T-cell (primary cell): ENCODE data around the gene C1orf21. TPM values are rescaled to one million over a fixed set of nuclear protein-coding genes. Genes with fewer than 3 reads are reported as not detected.
"Not testable (repeated sequence)": the region's sequence is repeated elsewhere in the genome, so short reads cannot be mapped to it uniquely, and the experiment has no call there.

ENCODE experiments used
- ATAC-seq, 4 experiments: fragments of 200-7000 bp in 3 of 4; fragments of 150-1000 bp in 1 of 4; cut with Tn5 transposase; replicated peaks in 1 of 4; 1 replicate in 3 of 4; 2 replicates in 1 of 4; pipeline ENCODE4 v1.10.0; 2021; ENCODE audit warnings: moderate library complexity in 3 of 4, mild to moderate bottlenecking in 2 of 4, moderate number of reproducible peaks in 1 of 4
- CTCF ChIA-PET, 2 donors: fragments of 300-600 bp; sonication (Branson Sonifier 250); formaldehyde crosslinking; loops; one replicate each; lab custom pipeline; 2022; ENCODE audit warnings: antibody characterized with exemption in 2 of 2; lab: Charles Lee
- POLR2A ChIA-PET, 2 donors: fragments of 300-600 bp; sonication (Branson Sonifier 250); formaldehyde crosslinking; loops; one replicate each; lab custom pipeline; 2022; ENCODE audit warnings: antibody characterized with exemption in 2 of 2; lab: Charles Lee
- DNase-seq, 35 experiments: peaks; one replicate each; pipeline versions ENCODE4 v3.0.0 to v3.0.0-alpha.2; 2013 to 2023
- H3K27ac ChIP-seq: one replicate; pipeline ENCODE4 v1.5.1; 2013; ENCODE audit warnings: low read length
- H3K27me3 ChIP-seq, 2 experiments: replicated peaks in 1 of 2; 1 replicate in 1 of 2; 2 replicates in 1 of 2; pipeline versions ENCODE4 v1.6.1 to v1.7.0; 2013; ENCODE audit warnings: low read length in 1 of 2, mixed read lengths in 1 of 2; ENCODE audit not compliant: control insufficient read depth in 2 of 2, insufficient read depth in 2 of 2; ENCODE audit errors: extremely low read depth in 1 of 2
- H3K36me3 ChIP-seq, 2 donors: 1 replicate in 1 of 2; 2 replicates in 1 of 2; pipeline versions ENCODE4 v1.6.1 to v1.7.0; 2013; ENCODE audit warnings: low read length in 1 of 2; ENCODE audit not compliant: control insufficient read depth in 2 of 2, insufficient read depth in 1 of 2; ENCODE audit errors: extremely low read depth in 1 of 2
- H3K4me1 ChIP-seq, 2 experiments: 1 replicate in 1 of 2; 2 replicates in 1 of 2; pipeline versions ENCODE4 v1.6.1 to v1.7.0; 2013; ENCODE audit warnings: low read length in 2 of 2, mixed read lengths in 1 of 2; ENCODE audit not compliant: insufficient read depth in 2 of 2, control insufficient read depth in 1 of 2; ENCODE audit errors: extremely low read depth in 1 of 2
- H3K4me3 ChIP-seq, 2 donors: 1 replicate in 1 of 2; 2 replicates in 1 of 2; pipeline versions ENCODE4 v1.5.1 to v1.7.0; 2013; ENCODE audit warnings: mild to moderate bottlenecking in 2 of 2, low read length in 1 of 2, moderate library complexity in 1 of 2; ENCODE audit not compliant: control insufficient read depth in 1 of 2; ENCODE audit errors: extremely low read depth in 1 of 2
- H3K9me3 ChIP-seq: 2 replicates; pipeline ENCODE4 v1.7.0; 2013
- H3K27ac Mint-ChIP-seq, 2 donors: one replicate each; pipeline ENCODE4 v1.8.0; 2020 to 2021; ENCODE audit warnings: mild to moderate bottlenecking in 2 of 2, mixed read lengths in 2 of 2
- H3K27me3 Mint-ChIP-seq, 2 donors: one replicate each; pipeline ENCODE4 v1.8.0; 2021 to 2022; ENCODE audit warnings: mixed read lengths in 2 of 2
- H3K36me3 Mint-ChIP-seq: one replicate; pipeline ENCODE4 v1.8.0; 2021; ENCODE audit warnings: mixed read lengths
- H3K4me1 Mint-ChIP-seq, 3 donors: one replicate each; pipeline ENCODE4 v1.8.0; 2020 to 2022; ENCODE audit warnings: mixed read lengths in 3 of 3, mild to moderate bottlenecking in 1 of 3
- H3K4me3 Mint-ChIP-seq, 3 donors: one replicate each; pipeline ENCODE4 v1.8.0; 2020 to 2022; ENCODE audit warnings: mild to moderate bottlenecking in 3 of 3, mixed read lengths in 3 of 3, moderate library complexity in 3 of 3
- H3K9me3 Mint-ChIP-seq, 3 donors: one replicate each; pipeline ENCODE4 v1.8.0; 2020 to 2022; ENCODE audit warnings: mixed read lengths in 3 of 3
- WGBS: methylation state at CpG from one replicate; pipeline ENCODE4 v1.1.5; 2013; ENCODE audit warnings: missing lambda C conversion rate; ENCODE audit not compliant: insufficient coverage; 5-methylcytosine and 5-hydroxymethylcytosine counted together
- total RNA-seq, 35 experiments: library from RNA in 6 of 35; stranded (reverse) in 6 of 35; fragments of 120-200 nt in 1 of 35; gene quantifications; one replicate each; pipeline versions ENCODE4 v1.2.1 to v1.2.4 and lab custom pipeline; 2013 to 2026

Gene C1orf21
- 10 to 100 TPM in 1 of 5 donors, 1 to 10 TPM in 4; 1.4 to 17.2 (median 5.9) TPM for total RNA-seq
- 11.7 TPM for total RNA-seq (2013)
- 0.85 to 46.8 (median 5.2) reads per million in 29 experiments for total RNA-seq (lab: John Stamatoyannopoulos, UW)

GRCh38 chr1:184386312-184387068 lies at the start of gene C1orf21:
Gene C1orf21, plus strand, starts transcription at chr1:184387029. Its CDS starts 90,481 bp downstream, at chr1:184477510.
- Mint-ChIP-seq H3K4me3 (peak within 1 kb of the TSS; percentile 80 to 82 (median 81)), H3K27ac (peak within 1 kb of the TSS in 1 of 2 donors; percentile 56), H3K36me3 (no peaks in the 10 kb centered on the region), H3K27me3 (peaks cover 65 to 66% of the 10 kb centered on the region in 2 donors), H3K9me3 (no peaks in the 10 kb centered on the region), H3K4me1 (peaks cover 18 to 23% (median 21%) of the 10 kb centered on the region in 3 donors)
- WGBS = under 1% methylated on average over 70 of the region's 73 CpGs
- ATAC-seq (peak; percentile 74 to 83 (median 80)), DNase-seq (peak; percentile 14 to 77 (median 59))
- POLR2A ChIA-PET = interaction anchor here in 1 of 2 donors (0.6 to 0.7 kb wide), 4 partner anchors 8 to 930 kb away, joined by 3 to 9 read pairs (median 4); partner anchors contain the start of gene IVNS1ABP
- Histone ChIP-seq H3K27ac (peak within 1 kb of the TSS; percentile 74), H3K9me3 (no peaks in the 10 kb centered on the region), H3K4me1 (peaks cover 5 to 18% of the 10 kb centered on the region in 2 experiments), H3K36me3 (no peaks in the 10 kb centered on the region), H3K27me3 (peaks cover 0 to 26% of the 10 kb centered on the region in 2 experiments), H3K4me3 (peak within 1 kb of the TSS; percentile 58 to 62)
- CTCF ChIA-PET = interaction anchor here in 1 of 2 donors (0.6 to 0.7 kb wide), 2 partner anchors 24 to 492 kb away, joined by 3 to 4 read pairs; no protein-coding TSS in a partner anchor

GRCh38 chr1:184337865-184338264 lies 49.0 kb upstream of the C1orf21 start:
- H3K9me3 Mint-ChIP-seq, H3K36me3 ChIP-seq, H3K27me3 ChIP-seq, H3K9me3 ChIP-seq, ATAC-seq, H3K4me3 Mint-ChIP-seq, POLR2A ChIA-PET, DNase-seq, CTCF ChIA-PET, H3K4me1 Mint-ChIP-seq, H3K27ac Mint-ChIP-seq, H3K36me3 Mint-ChIP-seq, H3K27ac ChIP-seq, H3K4me3 ChIP-seq, H3K4me1 ChIP-seq: not testable (repeated sequence)
- no CpG with 5 or more reads among the region's 1 CpG for WGBS
- H3K27me3 Mint-ChIP-seq = peaks cover 0 to 10% of the 10 kb centered on the region in 2 donors

- Mint-ChIP-seq H3K27ac (no peak overlapping the region), H3K27me3 (peaks cover 3 to 10% of the 10 kb centered on the region in 2 donors), H3K4me3 (no peak overlapping the region), H3K4me1 (no peaks in the 10 kb centered on the region), H3K9me3 (peaks cover 0 to 6% (median 0%) of the 10 kb centered on the region in 3 donors), H3K36me3 (no peaks in the 10 kb centered on the region)
- Histone ChIP-seq H3K4me1 (no peaks in the 10 kb centered on the region), H3K4me3 (no peak overlapping the region), H3K36me3 (no peaks in the 10 kb centered on the region), H3K27me3 (peaks cover 0 to 2% of the 10 kb centered on the region in 2 experiments), H3K9me3 (no peaks in the 10 kb centered on the region), H3K27ac (no peak overlapping the region)
- WGBS = no CpG with 5 or more reads among the region's 1 CpG
- ChIA-PET POLR2A (interaction anchor here in 1 of 2 donors (0.6 kb wide), 1 partner anchor 44 kb away, joined by 6 read pairs; no protein-coding TSS in a partner anchor), CTCF (no interaction called here)
- DNase-seq (peak in 1 of 35 experiments; percentile 12), ATAC-seq (no peak)
These were observed 45.8 kb upstream of the C1orf21 start for GRCh38 chr1:184340984-184341383.

GRCh38 chr1:184350573-184350972 lies 36.3 kb upstream of the C1orf21 start:
- Mint-ChIP-seq H3K27me3 (peaks cover 13 to 16% of the 10 kb centered on the region in 2 donors), H3K36me3 (no peaks in the 10 kb centered on the region), H3K9me3 (no peaks in the 10 kb centered on the region), H3K27ac (no peak overlapping the region), H3K4me1 (no peaks in the 10 kb centered on the region), H3K4me3 (no peak overlapping the region)
- no peak for DNase-seq
- Histone ChIP-seq H3K9me3 (no peaks in the 10 kb centered on the region), H3K4me3 (no peak overlapping the region), H3K36me3 (no peaks in the 10 kb centered on the region), H3K27me3 (no peaks in the 10 kb centered on the region), H3K27ac (no peak overlapping the region), H3K4me1 (no peaks in the 10 kb centered on the region)
- ATAC-seq = no peak
- ChIA-PET CTCF (no interaction called here), POLR2A (no interaction called here)
- WGBS = no CpG with 5 or more reads among the region's 2 CpGs

- ChIA-PET CTCF (no interaction called here), POLR2A (no interaction called here)
- H3K36me3 ChIP-seq = no peaks in the 10 kb centered on the region
- H3K9me3 Mint-ChIP-seq = no peaks in the 10 kb centered on the region
- no peaks in the 10 kb centered on the region for H3K36me3 Mint-ChIP-seq
- no peak overlapping the region for H3K4me3 Mint-ChIP-seq
- H3K9me3 ChIP-seq = no peaks in the 10 kb centered on the region
- H3K4me1 ChIP-seq = no peaks in the 10 kb centered on the region
- no peak overlapping the region for H3K4me3 ChIP-seq
- DNase-seq (no peak), ATAC-seq (no peak)
- no peak overlapping the region for H3K27ac ChIP-seq
- no peak overlapping the region for H3K27ac Mint-ChIP-seq
- no peaks in the 10 kb centered on the region for H3K4me1 Mint-ChIP-seq
- H3K27me3 ChIP-seq = no peaks in the 10 kb centered on the region
- 96% methylated on average over 2 of the region's 3 CpGs for WGBS
- H3K27me3 Mint-ChIP-seq = peaks cover 14 to 20% of the 10 kb centered on the region in 2 donors
These were observed 35.3 kb upstream of the C1orf21 start for GRCh38 chr1:184351416-184351975.

GRCh38 chr1:184352776-184353175 lies 34.1 kb upstream of the C1orf21 start:
- no peak overlapping the region for H3K4me3 ChIP-seq
- H3K9me3 ChIP-seq = no peaks in the 10 kb centered on the region
- H3K9me3 Mint-ChIP-seq = no peaks in the 10 kb centered on the region
- H3K27me3 Mint-ChIP-seq = peaks cover 16 to 20% of the 10 kb centered on the region in 2 donors
- no peak overlapping the region for H3K4me3 Mint-ChIP-seq
- no peaks in the 10 kb centered on the region for H3K36me3 Mint-ChIP-seq
- no peaks in the 10 kb centered on the region for H3K4me1 Mint-ChIP-seq
- no peak overlapping the region for H3K27ac ChIP-seq
- no peak overlapping the region for H3K27ac Mint-ChIP-seq
- ChIA-PET POLR2A (no interaction called here), CTCF (no interaction called here)
- no peaks in the 10 kb centered on the region for H3K4me1 ChIP-seq
- no peaks in the 10 kb centered on the region for H3K36me3 ChIP-seq
- WGBS = no CpG with 5 or more reads among the region's 1 CpG
- H3K27me3 ChIP-seq = no peaks in the 10 kb centered on the region
- ATAC-seq (no peak), DNase-seq (no peak)
